GM21619 (cell line): ENCODE measurements around the gene GNB2.
"Not testable (repeated sequence)": the region's sequence is repeated elsewhere in the genome, so short reads cannot be mapped to it uniquely, and the experiment has no call there.

Experiments used
- ATAC-seq: cut with Tn5 transposase; IDR thresholded peaks from one replicate; pipeline ENCODE4 v1.9.1; 2021; ENCODE audit not compliant: unreplicated experiment

GNB2 gene

GRCh38 chr7:100723732-100724275 is 50.3 kb downstream of the GNB2 start:
- ATAC-seq: no peak

- ATAC-seq: not testable (repeated sequence)
These were observed 50.8 kb downstream of the GNB2 start for GRCh38 chr7:100724364-100724763.

- ATAC-seq: no peak
These were observed 53.6 kb downstream of the GNB2 start for GRCh38 chr7:100726996-100727761.

- ATAC-seq: no peak
These were observed 54.7 kb downstream of the GNB2 start for GRCh38 chr7:100728196-100728595.
